Activated naive CD4-positive, alpha-beta T cell treated with anti-CD3 and anti-CD28 coated beads, Interleukin-2, amount 50 U/mL, for 72 hours (primary cell): Measurements from ENCODE around the gene TMEM247. TPM values are rescaled to one million over a fixed set of nuclear protein-coding genes. Genes with fewer than 3 reads are reported as not detected.
"Not testable (repeated sequence)": the region's sequence is repeated elsewhere in the genome, so short reads cannot be mapped to it uniquely, and the experiment has no call there.

ENCODE experiments used
- ATAC-seq, 2 donors: fragments of 150-1000 bp; cut with Tn5 transposase; 2 replicates each; pipeline ENCODE4 v1.10.0; 2021; ENCODE audit warnings: mild to moderate bottlenecking in 2 of 2, moderate library complexity in 2 of 2
- DNase-seq, 2 donors: peaks; one replicate each; pipeline ENCODE4 v3.0.0; 2021 to 2022; ENCODE audit warnings: low spot score in 2 of 2
- H3K27ac Mint-ChIP-seq, 2 donors: one replicate each; pipeline ENCODE4 v1.8.0; 2022; ENCODE audit warnings: mild to moderate bottlenecking in 2 of 2, mixed read lengths in 2 of 2
- H3K36me3 Mint-ChIP-seq, 2 donors: one replicate each; pipeline ENCODE4 v1.8.0; 2022; ENCODE audit warnings: mixed read lengths in 2 of 2
- H3K9me3 Mint-ChIP-seq, 2 donors: one replicate each; pipeline ENCODE4 v1.8.0; 2022; ENCODE audit warnings: mixed read lengths in 2 of 2
- total RNA-seq, 2 donors: library from RNA; stranded (reverse); gene quantifications; one replicate each; pipeline ENCODE4 v1.2.3, GENCODE V29; 2022

TMEM247 gene
- total RNA-seq, 2 donors from 2014 or later: not detected

GRCh38 chr2:46472165-46472564 lies 7.2 kb upstream of the TMEM247 start:
- not testable (repeated sequence) for H3K27ac Mint-ChIP-seq, H3K36me3 Mint-ChIP-seq, DNase-seq, H3K9me3 Mint-ChIP-seq, ATAC-seq

GRCh38 chr2:46477462-46477861 lies 1.9 kb upstream of the TMEM247 start:
- not testable (repeated sequence) for H3K27ac Mint-ChIP-seq, DNase-seq, ATAC-seq, H3K36me3 Mint-ChIP-seq, H3K9me3 Mint-ChIP-seq

DNA sequence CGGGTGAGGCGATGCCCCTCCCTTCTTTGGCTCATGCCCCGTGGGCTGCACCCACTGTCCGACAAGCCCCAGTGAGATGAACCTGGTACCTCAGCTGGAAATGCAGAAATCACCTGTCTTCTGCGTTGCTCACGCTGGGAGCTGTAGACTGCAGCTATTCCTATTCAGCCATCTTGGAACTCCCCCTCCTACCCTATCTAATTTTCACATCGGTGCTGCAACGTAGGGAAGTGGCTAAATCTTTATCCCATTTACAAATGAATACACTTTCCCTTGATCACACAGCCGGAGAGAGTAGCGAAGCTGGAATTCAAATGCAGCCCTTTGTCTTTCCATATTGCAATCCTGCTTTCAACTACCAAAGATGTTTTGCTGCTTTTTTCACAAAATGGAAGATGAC lies 1.4 kb upstream of the TMEM247 start:
- peaks cover 0 to 6% of the 10 kb centered on the region in 2 donors for H3K9me3 Mint-ChIP-seq

GRCh38 chr2:46480562-46480961 lies 1.2 kb downstream of the TMEM247 start:
- Mint-ChIP-seq H3K27ac (no peak overlapping the region), H3K9me3 (peaks cover 0 to 6% of the 10 kb centered on the region in 2 donors), H3K36me3 (peaks cover 0 to 7% of the 10 kb centered on the region in 2 donors)
- ATAC-seq (no peak), DNase-seq (no peak)

More for the DNA sequence above, 1.4 kb upstream of the TMEM247 start:
- peaks cover 0 to 7% of the 10 kb centered on the region in 2 donors for H3K36me3 Mint-ChIP-seq
- no peak overlapping the region for H3K27ac Mint-ChIP-seq
- ATAC-seq (no peak), DNase-seq (no peak)

DNA sequence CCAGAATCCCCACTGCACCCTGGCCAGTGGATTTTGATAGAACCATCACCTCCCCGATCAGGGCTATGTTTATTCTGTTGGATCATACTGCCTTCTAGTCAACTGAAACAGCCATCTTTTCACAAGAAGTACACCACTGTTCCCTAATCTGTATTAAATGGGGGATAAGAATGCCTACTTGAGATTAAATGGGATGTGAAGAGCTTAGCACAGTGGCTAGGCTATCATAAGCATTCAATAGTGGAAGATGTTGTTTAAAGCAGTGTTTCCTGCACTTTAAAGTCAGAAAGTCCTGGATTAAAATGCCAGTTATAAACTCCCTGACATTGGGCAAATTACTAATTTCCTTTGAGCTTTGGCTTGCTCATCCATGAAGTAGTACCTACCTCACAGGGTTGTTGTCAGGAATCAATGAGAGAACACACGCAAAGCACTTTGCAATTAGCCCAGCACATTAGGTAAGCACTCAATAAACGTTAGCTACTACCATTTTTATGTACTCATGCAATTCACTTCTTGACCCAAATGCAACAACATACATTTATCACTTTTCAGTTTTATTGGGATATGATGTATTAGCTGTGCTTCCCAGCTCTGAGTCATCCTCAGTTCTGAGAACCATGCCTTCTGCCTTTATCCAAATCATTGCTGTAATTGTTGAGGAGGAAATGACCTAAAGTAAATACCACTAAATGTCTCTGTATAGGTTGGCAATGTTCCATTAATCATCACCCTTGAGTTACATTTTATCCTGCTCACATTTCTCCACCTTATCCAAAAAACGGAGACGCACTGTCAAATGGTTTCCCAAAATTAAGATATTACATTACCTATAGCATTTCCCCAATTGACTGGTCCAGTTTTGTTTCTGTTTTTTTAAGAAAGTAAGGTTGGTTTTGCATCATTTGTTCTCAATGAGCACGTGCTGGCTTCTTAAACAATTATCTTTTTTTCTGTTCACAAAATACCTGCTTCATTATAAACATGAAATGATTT lies 2.1 kb downstream of the TMEM247 start:
- peaks cover 0 to 7% of the 10 kb centered on the region in 2 donors for H3K36me3 Mint-ChIP-seq
- DNase-seq (no peak), ATAC-seq (peak in 1 of 2 donors; percentile 67)
- H3K27ac Mint-ChIP-seq: no peak overlapping the region
- H3K9me3 Mint-ChIP-seq: peaks cover 0 to 4% of the 10 kb centered on the region in 2 donors

- no peak for DNase-seq
- Mint-ChIP-seq H3K27ac (no peak overlapping the region), H3K36me3 (peaks cover 0 to 7% of the 10 kb centered on the region in 2 donors), H3K9me3 (no peaks in the 10 kb centered on the region)
- ATAC-seq: no peak
These were observed 3.1 kb downstream of the TMEM247 start for GRCh38 chr2:46482490-46482889.

GRCh38 chr2:46485002-46485401 lies 5.6 kb downstream of the TMEM247 start:
- DNase-seq (no peak), ATAC-seq (no peak)
- H3K27ac Mint-ChIP-seq: no peak overlapping the region
- no peaks in the 10 kb centered on the region for H3K9me3 Mint-ChIP-seq
- no peaks in the 10 kb centered on the region for H3K36me3 Mint-ChIP-seq

DNA sequence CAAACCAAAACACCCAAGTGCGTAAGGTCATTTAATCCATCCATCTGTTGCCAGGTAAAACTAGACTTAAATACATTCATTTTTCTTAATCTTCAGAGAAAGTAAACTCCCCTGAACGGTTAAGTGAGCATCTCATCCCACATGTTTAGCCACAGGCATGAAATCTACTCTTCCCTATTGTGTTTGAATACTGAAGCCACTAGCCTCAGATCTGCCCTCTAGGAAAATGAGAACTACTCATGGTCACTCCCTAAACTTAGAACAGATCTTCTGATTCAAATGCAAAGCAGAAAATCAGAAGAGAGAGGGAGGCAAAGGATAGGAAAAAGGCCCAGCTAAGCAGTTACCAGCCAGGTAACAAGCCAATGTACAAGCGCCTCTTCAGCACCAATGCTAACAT lies 7.1 kb downstream of the TMEM247 start:
- Mint-ChIP-seq H3K27ac (no peak overlapping the region), H3K9me3 (no peaks in the 10 kb centered on the region), H3K36me3 (no peaks in the 10 kb centered on the region)
- ATAC-seq: no peak
- no peak for DNase-seq

DNA sequence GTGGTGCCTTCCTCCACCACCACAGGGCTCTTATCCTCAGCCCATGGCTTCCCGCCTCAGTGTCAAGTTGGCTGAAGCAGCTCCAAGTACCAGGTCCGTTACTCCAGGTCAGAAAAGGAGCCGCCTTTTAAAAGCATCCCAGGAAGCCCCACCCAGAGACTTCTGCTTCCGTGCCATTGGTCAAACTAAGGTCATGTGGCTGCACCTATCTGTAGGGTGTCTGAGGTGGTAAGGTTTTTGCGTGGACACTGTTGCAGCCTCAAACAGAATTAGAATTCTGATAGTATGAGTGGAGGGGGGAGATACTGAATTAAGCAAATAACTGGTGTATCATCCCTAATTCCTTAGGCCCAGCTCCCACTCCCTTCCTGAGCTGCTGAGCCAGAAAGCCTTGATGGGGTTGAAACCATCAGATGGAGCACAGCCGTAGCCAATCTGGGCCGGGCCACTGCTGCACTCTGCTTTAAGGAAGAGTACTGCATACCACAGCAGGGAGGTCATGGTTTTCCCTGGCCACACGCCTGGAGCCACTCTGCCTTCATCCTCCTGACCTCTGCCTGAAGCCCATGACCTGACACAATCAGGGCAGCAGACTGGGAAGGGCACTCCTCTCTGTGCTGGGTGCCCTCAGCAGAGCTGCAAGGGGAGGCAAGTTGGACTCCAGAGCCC lies 8.4 kb downstream of the TMEM247 start:
- DNase-seq (no peak), ATAC-seq (no peak)
- Mint-ChIP-seq H3K36me3 (no peaks in the 10 kb centered on the region), H3K9me3 (no peaks in the 10 kb centered on the region), H3K27ac (no peak overlapping the region)

GRCh38 chr2:46488389-46488788 lies 9.0 kb downstream of the TMEM247 start:
- Mint-ChIP-seq H3K9me3 (no peaks in the 10 kb centered on the region), H3K27ac (no peak overlapping the region), H3K36me3 (no peaks in the 10 kb centered on the region)
- DNase-seq (no peak), ATAC-seq (no peak)

DNA sequence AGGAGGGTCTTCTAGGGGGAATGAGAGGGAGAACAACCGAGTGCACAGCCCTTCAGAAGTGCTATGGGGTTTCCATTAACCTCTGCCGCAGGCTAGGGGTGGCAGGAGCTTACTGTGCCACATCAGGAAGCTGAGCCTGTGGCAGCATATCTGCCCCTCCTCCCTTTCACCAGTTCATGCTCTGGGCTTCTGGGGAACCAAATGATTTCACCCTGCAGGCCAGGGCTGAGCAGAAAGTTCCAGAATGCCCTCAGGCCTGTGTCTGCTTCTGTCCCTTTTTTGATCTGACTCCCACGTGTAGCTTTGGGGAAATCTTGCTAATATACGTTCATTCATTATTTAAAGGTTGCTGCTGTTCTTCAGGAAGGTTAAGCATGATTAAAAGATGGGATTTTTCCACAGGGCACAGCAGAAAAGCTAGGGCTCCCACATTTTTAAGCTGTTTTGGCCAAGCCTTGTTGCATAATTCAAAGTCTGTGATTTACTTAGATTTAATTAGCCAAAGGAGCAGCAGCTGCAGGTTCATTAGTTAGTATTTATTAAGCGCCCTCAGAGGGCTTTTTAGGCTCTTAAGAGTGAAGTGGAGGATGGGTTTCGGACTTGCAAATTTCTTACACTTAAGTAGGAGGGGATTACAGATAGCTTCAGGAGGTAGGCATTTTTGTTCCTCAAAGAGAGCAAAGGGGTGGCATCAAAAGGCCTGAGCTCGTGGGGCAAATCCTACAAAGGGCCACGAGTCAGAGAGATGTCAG lies 10.2 kb downstream of the TMEM247 start:
- no peak for ATAC-seq
- no peak for DNase-seq
- no peaks in the 10 kb centered on the region for H3K9me3 Mint-ChIP-seq
- H3K36me3 Mint-ChIP-seq: no peaks in the 10 kb centered on the region
- peak overlapping the region in 1 of 2 donors; percentile 22 for H3K27ac Mint-ChIP-seq

GRCh38 chr2:46490521-46491141 lies 11.3 kb downstream of the TMEM247 start:
- no peak overlapping the region for H3K27ac Mint-ChIP-seq
- ATAC-seq (no peak), DNase-seq (no peak)
- H3K36me3 Mint-ChIP-seq: no peaks in the 10 kb centered on the region
- H3K9me3 Mint-ChIP-seq: no peaks in the 10 kb centered on the region

- DNase-seq (no peak), ATAC-seq (no peak)
- Mint-ChIP-seq H3K9me3 (no peaks in the 10 kb centered on the region), H3K27ac (no peak overlapping the region), H3K36me3 (no peaks in the 10 kb centered on the region)
These were observed 12.9 kb downstream of the TMEM247 start for GRCh38 chr2:46492301-46492700.

DNA sequence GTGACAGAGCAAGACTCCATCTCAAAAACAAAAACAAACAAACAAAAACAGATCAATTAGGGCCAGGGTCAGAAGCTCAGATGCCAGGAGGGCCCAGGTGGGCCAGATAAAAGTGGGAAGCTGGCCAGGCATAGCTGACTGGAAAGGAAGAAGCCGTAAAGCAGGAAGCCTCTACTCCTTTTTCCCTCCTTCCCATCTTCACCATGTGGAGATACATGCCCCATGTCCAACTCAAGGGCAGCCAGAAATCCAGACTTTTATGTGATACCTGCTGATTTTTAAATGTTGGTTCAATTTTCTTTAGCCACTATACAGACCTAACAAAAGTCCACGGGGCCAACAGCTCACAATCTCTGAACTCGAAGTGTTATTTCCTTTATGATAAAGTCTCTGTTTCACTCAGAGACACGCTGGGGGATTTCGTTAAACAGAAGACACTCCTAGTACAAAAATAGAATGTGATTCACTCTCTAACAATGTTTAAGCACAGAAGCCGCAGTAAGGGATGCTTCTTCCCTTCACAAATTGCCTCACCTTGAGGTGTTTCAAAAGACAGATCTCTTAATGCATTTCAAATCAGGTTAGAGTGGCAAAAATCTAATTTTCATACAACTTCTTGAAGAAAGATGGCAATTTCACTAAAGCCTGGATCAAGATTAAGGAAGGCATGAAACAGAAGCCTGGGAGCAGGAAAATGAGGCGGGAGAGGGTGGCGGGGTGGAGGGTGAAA lies 14.0 kb downstream of the TMEM247 start:
- Mint-ChIP-seq H3K27ac (no peak overlapping the region), H3K36me3 (no peaks in the 10 kb centered on the region), H3K9me3 (no peaks in the 10 kb centered on the region)
- ATAC-seq (peak; percentile 31 to 79), DNase-seq (no peak)

DNA sequence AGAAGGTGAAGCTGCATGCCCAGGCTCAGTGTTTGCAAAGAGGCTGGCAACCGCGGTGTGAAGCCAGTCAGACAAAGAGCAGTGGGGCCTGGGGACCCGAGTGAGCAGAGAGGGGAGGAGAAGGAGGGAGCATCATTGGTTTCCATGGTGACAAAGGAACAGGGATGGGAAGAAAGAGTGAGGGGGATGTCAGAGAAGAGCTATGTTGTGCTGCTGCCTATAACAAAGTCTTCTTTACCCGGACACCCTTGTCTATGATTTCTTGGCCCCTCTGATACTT lies 14.5 kb downstream of the TMEM247 start:
- ATAC-seq (peak in 1 of 2 donors; percentile 7), DNase-seq (no peak)
- Mint-ChIP-seq H3K36me3 (no peaks in the 10 kb centered on the region), H3K9me3 (no peaks in the 10 kb centered on the region), H3K27ac (no peak overlapping the region)

DNA sequence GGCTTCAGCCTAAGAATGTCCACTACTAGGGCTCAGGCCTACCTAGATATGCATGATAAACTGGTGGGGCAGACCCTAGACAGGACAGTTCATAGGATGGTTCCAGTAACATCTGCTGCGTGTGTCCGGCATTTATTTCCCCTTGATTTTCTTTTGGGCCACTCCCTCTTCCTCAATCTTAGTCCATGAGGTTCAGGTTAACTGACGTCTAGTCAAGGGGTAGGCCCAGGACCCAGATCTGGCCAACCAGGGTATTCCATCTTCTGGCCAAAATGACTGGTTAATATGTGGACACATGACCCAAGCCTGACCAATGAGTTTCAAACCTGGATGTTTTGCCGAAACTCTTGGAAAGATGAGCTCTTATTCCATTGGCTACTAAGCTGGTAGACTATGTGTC lies 15.2 kb downstream of the TMEM247 start:
- Mint-ChIP-seq H3K36me3 (no peaks in the 10 kb centered on the region), H3K9me3 (no peaks in the 10 kb centered on the region), H3K27ac (no peak overlapping the region)
- DNase-seq (no peak), ATAC-seq (no peak)
